HL-60 (cell line): ENCODE data around the gene PRKAG2.

Experiments used
- DNase-seq, 2 experiments: peaks; one replicate each; pipeline ENCODE4 v3.0.0-alpha.2; 2010 to 2020; ENCODE audit warnings: low read depth in 1 of 2, low spot score in 1 of 2
- H3K27ac ChIP-seq: fragments of 250-450 bp; sonication (Bioruptor Pico); replicated peaks from 2 replicates; pipeline ENCODE4 v1.5.1; 2020; ENCODE audit warnings: mild to moderate bottlenecking, moderate library complexity
- H3K27me3 ChIP-seq: fragments of 250-450 bp; sonication (Bioruptor Pico); 2 replicates; pipeline ENCODE4 v1.5.1; 2021; ENCODE audit warnings: mild to moderate bottlenecking, moderate library complexity; ENCODE audit not compliant: insufficient read depth, poor library complexity, severe bottlenecking
- H3K4me3 ChIP-seq: replicated peaks from 2 replicates; pipeline ENCODE4 v1.5.1; 2011; ENCODE audit warnings: mild to moderate bottlenecking, control low read depth, low read length; ENCODE audit not compliant: insufficient read depth
- CTCF ChIP-seq: IDR thresholded peaks from one replicate; pipeline ENCODE4 v1.5.1; 2011; ENCODE audit warnings: low read length, control low read depth, inconsistent platforms; ENCODE audit not compliant: insufficient read depth
- GABPA ChIP-seq: IDR thresholded peaks from 2 replicates; pipeline ENCODE4 v1.6.1; 2012; ENCODE audit warnings: low read depth
- POLR2AphosphoS5 ChIP-seq: IDR thresholded peaks from 2 replicates; pipeline ENCODE4 v1.6.1; 2012; ENCODE audit warnings: low read depth
- REST ChIP-seq: IDR thresholded peaks from 2 replicates; pipeline ENCODE4 v1.6.1; 2012; ENCODE audit warnings: low read depth; ENCODE audit not compliant: insufficient replicate concordance
- SPI1 ChIP-seq: IDR thresholded peaks from 2 replicates; pipeline ENCODE4 v1.6.1; 2012; ENCODE audit warnings: low read depth, mild to moderate bottlenecking, borderline replicate concordance

PRKAG2 gene

GRCh38 chr7:151692721-151693120 lies 184.2 kb downstream of the PRKAG2 start:
- Histone ChIP-seq H3K4me3 (no peak overlapping the region), H3K27ac (no peak overlapping the region), H3K27me3 (no peaks in the 10 kb centered on the region)
- DNase-seq = no peak
- TF ChIP-seq CTCF (no peak), GABPA (no peak), REST (no peak), POLR2AphosphoS5 (no peak), SPI1 (no peak)

- no peak for DNase-seq
- H3K27ac ChIP-seq = no peak overlapping the region
- TF ChIP-seq GABPA (no peak), SPI1 (no peak), REST (no peak), CTCF (no peak), POLR2AphosphoS5 (no peak)
- no peaks in the 10 kb centered on the region for H3K27me3 ChIP-seq
- no peak overlapping the region for H3K4me3 ChIP-seq
These were observed 185.5 kb downstream of the PRKAG2 start for GRCh38 chr7:151691449-151691848.

GRCh38 chr7:151690606-151691005 lies 186.3 kb downstream of the PRKAG2 start:
- no peak for DNase-seq
- Histone ChIP-seq H3K27ac (no peak overlapping the region), H3K27me3 (no peaks in the 10 kb centered on the region), H3K4me3 (no peak overlapping the region)
- TF ChIP-seq SPI1 (no peak), POLR2AphosphoS5 (no peak), GABPA (no peak), REST (no peak), CTCF (no peak)
